HEK293T (cell line): ENCODE results near the gene EIF4G3.
"Not testable (repeated sequence)": the region's sequence is repeated elsewhere in the genome, so short reads cannot be mapped to it uniquely, and the experiment has no call there.

Experiments
- CTCF ChIA-PET: fragments of 350-600 bp; formaldehyde crosslinking; extraction: SDS; loops from one replicate; lab custom pipeline; 2021; ENCODE audit warnings: antibody characterized with exemption, inconsistent platforms; lab: Yijun Ruan, JAX
- POLR2A ChIA-PET: fragments of 350-600 bp; formaldehyde crosslinking; extraction: SDS; loops from one replicate; lab custom pipeline; 2020; ENCODE audit warnings: antibody characterized with exemption, inconsistent platforms; lab: Yijun Ruan, JAX
- DNase-seq: peaks from one replicate; pipeline ENCODE4 v3.0.0; 2012; ENCODE audit warnings: mixed read lengths; ENCODE audit errors: extremely low spot score
- BHLHE40 ChIP-seq: fragments of 450-650 bp; IDR thresholded peaks from 2 replicates; pipeline ENCODE4 v1.6.1; 2016; ENCODE audit warnings: mild to moderate bottlenecking, moderate library complexity, borderline replicate concordance
- CTBP1 ChIP-seq: fragments of 450-650 bp; IDR thresholded peaks from 2 replicates; pipeline ENCODE4 v1.6.1; 2016; ENCODE audit warnings: borderline replicate concordance
- ELF4 ChIP-seq: fragments of 450-650 bp; IDR thresholded peaks from 2 replicates; pipeline ENCODE4 v1.6.1; 2017; ENCODE audit warnings: antibody characterized with exemption
- FOXA1 ChIP-seq: fragments of 450-650 bp; IDR thresholded peaks from 2 replicates; pipeline ENCODE4 v1.6.1; 2016; ENCODE audit warnings: mild to moderate bottlenecking
- FOXK2 ChIP-seq: fragments of 450-650 bp; IDR thresholded peaks from 2 replicates; pipeline ENCODE4 v1.6.1; 2016; ENCODE audit warnings: mild to moderate bottlenecking
- FOXM1 ChIP-seq: fragments of 450-650 bp; IDR thresholded peaks from 2 replicates; pipeline ENCODE4 v1.6.1; 2017; ENCODE audit warnings: mild to moderate bottlenecking, borderline replicate concordance
- HDGF ChIP-seq: fragments of 450-650 bp; IDR thresholded peaks from 2 replicates; pipeline ENCODE4 v1.6.1; 2017; ENCODE audit warnings: antibody characterized with exemption, borderline replicate concordance
- L3MBTL2 ChIP-seq: fragments of 450-650 bp; conservative IDR thresholded peaks from 2 replicates; pipeline ENCODE4 v1.6.1; 2016; ENCODE audit warnings: mild to moderate bottlenecking
- LEF1 ChIP-seq: fragments of 450-650 bp; IDR thresholded peaks from 2 replicates; pipeline ENCODE4 v1.6.1; 2017; ENCODE audit warnings: mild to moderate bottlenecking, borderline replicate concordance
- NFRKB ChIP-seq: fragments of 450-650 bp; IDR thresholded peaks from 2 replicates; pipeline ENCODE4 v1.6.1; 2016; ENCODE audit warnings: mild to moderate bottlenecking, moderate library complexity
- PKNOX1 ChIP-seq: fragments of 450-650 bp; IDR thresholded peaks from 2 replicates; pipeline ENCODE4 v1.6.1; 2016
- SP1 ChIP-seq: fragments of 450-650 bp; IDR thresholded peaks from 2 replicates; pipeline ENCODE4 v1.6.1; 2017
- SUZ12 ChIP-seq: fragments of 450-650 bp; IDR thresholded peaks from 2 replicates; pipeline ENCODE4 v1.6.1; 2016; ENCODE audit warnings: mild to moderate bottlenecking
- TARDBP ChIP-seq: fragments of 450-650 bp; IDR thresholded peaks from 2 replicates; pipeline ENCODE4 v1.6.1; 2016
- ZNF384 ChIP-seq: fragments of 450-650 bp; IDR thresholded peaks from 2 replicates; pipeline ENCODE4 v1.6.1; 2016

The EIF4G3 gene

DNA sequence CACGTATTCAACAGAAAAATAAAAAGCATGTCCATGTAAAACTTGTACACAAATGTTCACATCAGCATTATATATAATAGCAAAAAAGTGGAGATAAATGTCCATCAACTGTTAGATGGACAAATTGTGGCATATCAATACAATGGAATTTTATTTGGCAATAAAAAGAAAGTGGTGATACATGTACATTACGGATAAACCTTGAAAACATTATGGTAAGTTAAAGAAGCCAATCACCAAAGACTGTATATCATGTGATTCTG, 76.9 kb downstream of the EIF4G3 start:
- DNase-seq, result no peak
- POLR2A ChIA-PET, result no interaction called here
- CTCF ChIA-PET, result no interaction called here
- no peak for TF ChIP-seq ELF4
- TF ChIP-seq CTBP1, result no peak
- no peak for TF ChIP-seq HDGF
- no peak for TF ChIP-seq SUZ12
- no peak for TF ChIP-seq FOXM1
- no peak for TF ChIP-seq TARDBP
- TF ChIP-seq L3MBTL2, result no peak
- TF ChIP-seq PKNOX1, result no peak
- TF ChIP-seq LEF1, result no peak
- TF ChIP-seq BHLHE40, result no peak
- TF ChIP-seq FOXA1, result no peak

DNA sequence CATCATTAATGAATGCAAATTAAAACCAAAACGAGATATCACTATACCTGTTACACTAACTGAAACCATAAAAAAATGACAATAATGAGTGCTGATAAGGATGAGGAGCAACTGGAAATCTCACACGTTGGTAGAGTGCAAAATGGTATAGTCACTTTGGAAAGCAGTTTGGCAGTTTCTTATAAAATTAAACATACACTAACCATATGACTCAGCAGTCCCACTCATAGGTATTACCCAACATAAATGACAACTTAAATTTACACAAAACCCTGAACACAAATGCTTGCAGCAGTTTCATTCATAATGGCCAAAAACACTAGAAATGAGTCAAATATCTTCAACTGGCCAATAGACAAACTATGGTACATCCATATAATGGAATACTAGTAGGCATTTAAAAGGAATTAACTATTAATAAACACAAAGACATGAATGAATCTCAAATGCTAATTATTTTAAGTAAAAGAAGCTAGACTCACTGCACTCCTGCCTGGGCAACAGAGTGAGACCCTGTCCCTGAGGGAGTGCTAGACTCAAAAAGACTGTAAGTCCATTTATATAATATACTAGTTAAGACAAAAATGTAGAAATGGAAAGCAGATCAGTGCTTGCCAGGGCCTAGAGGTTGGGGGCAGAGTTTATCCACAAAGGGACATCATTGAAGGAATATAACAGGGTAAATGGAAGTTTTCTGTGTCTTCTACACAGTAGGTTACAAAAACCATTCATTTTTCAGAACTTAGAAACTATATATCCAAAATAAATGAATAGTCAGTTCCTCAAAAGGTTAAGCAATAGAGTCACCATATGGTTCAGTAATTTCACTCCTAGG, 77.4 kb downstream of the EIF4G3 start:
- TF ChIP-seq SUZ12, result no peak
- ChIA-PET CTCF (no interaction called here), POLR2A (no interaction called here)
- DNase-seq, result no peak

DNA sequence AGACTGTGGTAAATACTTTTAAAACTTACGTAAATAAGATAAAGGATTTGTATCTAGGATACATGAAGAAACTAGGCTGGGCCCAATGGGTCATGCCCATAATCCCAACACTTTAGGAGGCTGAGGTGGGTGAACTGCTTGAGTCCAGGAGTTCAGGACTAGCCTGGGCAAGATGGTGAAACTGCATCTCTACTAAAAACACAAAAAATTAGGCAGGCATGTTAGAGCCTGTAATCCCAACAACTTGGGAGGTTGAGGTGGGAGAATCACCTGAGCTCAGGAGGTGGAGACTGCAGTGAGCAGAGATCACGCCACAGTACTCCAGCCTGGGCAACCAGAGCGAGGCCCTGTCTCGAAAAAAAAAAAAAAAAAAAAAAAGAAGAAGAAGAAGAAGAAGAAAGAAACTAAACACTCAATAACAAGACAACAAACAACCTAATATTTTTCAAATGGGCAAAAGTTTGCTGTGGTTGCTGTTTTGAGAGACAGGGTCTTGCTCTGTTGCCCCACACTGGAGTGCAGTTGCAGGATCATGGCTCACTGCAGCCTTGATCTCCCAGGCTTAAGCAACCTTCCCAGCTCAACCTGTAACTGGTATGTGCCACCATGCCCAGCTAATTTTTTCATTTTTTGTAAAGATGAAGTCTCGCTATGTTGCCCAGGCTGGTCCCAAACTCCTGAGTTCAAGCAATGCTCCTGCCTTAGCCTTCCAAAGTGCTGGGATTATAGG, 78.3 kb downstream of the EIF4G3 start:
- no peak for TF ChIP-seq FOXK2
- TF ChIP-seq SUZ12, result no peak
- no peak for TF ChIP-seq SP1
- no peak for TF ChIP-seq L3MBTL2
- TF ChIP-seq FOXM1, result no peak
- no peak for TF ChIP-seq LEF1
- no peak for DNase-seq
- POLR2A ChIA-PET, result no interaction called here
- CTCF ChIA-PET, result no interaction called here

- DNase-seq, result no peak
- ChIA-PET POLR2A (no interaction called here), CTCF (no interaction called here)
- TF ChIP-seq SUZ12, result no peak
- no peak for TF ChIP-seq CTBP1
- TF ChIP-seq FOXA1, result no peak
- TF ChIP-seq NFRKB, result no peak
- no peak for TF ChIP-seq HDGF
- TF ChIP-seq SP1, result no peak
- TF ChIP-seq LEF1, result no peak
- no peak for TF ChIP-seq ZNF384
- no peak for TF ChIP-seq TARDBP
- no peak for TF ChIP-seq BHLHE40
Observed at GRCh38 chr1:21097729-21098128, 79.0 kb downstream of the EIF4G3 start.

DNA sequence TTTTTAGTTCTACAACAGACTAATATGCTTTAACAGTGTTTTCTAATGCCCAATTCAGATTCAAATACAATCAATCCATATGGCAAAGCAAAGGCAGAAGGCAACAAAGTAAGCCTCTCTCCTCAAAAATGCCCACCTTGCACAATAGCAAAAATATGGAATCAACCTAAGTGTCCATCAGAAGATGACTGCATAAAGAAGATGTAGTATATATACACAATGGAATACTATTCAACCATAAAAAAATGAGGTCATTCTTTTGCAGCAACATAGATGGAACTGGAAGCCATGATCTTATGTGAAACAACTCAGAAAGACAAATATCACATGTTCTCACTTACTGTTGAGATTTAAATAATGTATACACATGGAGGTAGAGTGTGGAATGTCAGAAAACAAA, 80.7 kb downstream of the EIF4G3 start:
- no peak for TF ChIP-seq BHLHE40
- TF ChIP-seq L3MBTL2, result no peak
- TF ChIP-seq LEF1, result no peak
- TF ChIP-seq FOXK2, result no peak
- no peak for TF ChIP-seq FOXM1
- no peak for TF ChIP-seq NFRKB
- TF ChIP-seq SUZ12, result no peak
- no peak for TF ChIP-seq PKNOX1
- no peak for TF ChIP-seq ZNF384
- no peak for TF ChIP-seq ELF4
- CTCF ChIA-PET, result no interaction called here
- POLR2A ChIA-PET, result no interaction called here
- no peak for DNase-seq

DNA sequence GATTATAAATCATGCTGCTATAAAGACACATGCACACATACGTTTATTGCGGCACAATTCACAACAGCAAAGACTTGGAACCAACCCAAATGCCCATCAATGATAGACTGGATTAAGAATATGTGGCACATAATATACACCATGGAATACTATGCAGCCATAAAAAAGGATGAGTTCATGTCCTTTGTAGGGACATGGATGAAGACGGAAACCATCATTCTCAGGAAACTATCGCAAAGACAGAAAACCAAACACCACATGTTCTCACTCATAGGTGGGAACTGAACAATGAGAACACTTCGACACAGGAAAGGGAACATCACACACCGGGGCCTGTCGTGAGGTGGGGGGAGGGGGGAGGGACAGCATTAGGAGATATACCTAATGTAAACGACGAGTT, 82.4 kb downstream of the EIF4G3 start:
- CTCF ChIA-PET, POLR2A ChIA-PET, DNase-seq: not testable (repeated sequence)

DNA sequence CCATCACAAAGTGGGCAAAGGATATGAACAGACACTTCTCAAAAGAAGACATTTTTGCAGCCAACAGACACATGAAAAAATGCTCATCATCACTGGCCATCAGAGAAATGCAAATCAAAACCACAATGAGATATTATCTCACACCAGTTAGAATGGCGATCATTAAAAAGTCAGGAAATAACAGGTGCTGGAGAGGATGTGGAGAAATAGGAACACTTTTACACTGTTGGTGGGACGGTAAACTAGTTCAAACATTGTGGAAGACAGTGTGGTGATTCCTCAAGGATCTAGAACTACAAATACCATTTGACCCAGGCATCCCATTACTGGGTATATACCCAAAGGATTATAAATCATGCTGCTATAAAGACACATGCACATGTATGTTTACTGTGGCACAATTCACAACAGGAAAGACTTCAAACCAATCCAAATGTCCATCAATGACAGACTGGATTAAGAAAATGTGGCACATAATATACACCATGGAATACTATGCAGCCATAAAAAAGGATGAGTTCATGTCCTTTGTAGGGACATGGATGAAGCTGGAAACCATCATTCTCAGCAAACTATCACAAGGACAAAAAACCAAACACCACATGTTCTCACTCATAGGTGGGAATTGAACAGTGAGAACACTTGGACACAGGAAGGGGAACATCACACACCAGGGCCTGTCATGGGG, 83.3 kb downstream of the EIF4G3 start:
- CTCF ChIA-PET, POLR2A ChIA-PET: not testable (repeated sequence)

GRCh38 chr1:21092545-21092944, 84.2 kb downstream of the EIF4G3 start:
- POLR2A ChIA-PET, DNase-seq, CTCF ChIA-PET: not testable (repeated sequence)

More for the DNA sequence above, 83.3 kb downstream of the EIF4G3 start:
- DNase-seq, result not testable (repeated sequence)

DNA sequence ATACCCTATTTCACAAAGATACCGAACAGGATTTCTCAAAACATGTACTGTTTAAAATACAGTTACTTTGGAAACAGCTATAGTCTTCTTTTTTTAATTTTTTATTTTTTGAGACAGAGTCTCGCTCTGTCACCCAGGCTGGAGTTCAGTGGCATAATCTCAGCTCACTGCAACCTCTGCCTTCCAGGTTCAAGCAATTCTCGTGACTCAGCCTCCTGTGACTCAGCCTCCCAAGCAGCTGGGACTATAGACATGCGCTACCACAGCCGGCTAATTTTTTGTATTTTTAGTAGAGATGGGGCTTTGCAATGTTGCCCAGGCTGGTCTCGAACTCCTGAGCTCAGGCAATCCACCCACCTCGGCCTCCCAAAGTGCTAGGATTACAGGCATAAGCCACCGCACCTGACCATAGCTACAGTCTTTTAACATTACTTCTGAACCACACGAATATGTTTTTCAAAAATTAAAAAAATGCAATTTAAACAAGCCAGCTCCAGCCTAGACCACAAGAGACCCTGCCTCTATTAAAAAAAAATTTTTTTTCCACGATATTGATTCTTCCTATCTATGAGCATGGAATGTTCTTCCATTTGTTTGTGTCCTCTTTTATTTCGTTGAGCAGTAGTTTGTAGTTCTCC, 85.5 kb downstream of the EIF4G3 start:
- DNase-seq, CTCF ChIA-PET, POLR2A ChIA-PET: not testable (repeated sequence)
